HEK293T (cell line): Measurements from ENCODE around the gene MRPL10.

ENCODE experiments used
- CTCF ChIA-PET: fragments of 350-600 bp; formaldehyde crosslinking; extraction: SDS; loops from one replicate; lab custom pipeline; 2021; ENCODE audit warnings: antibody characterized with exemption, inconsistent platforms; lab: Yijun Ruan, JAX
- POLR2A ChIA-PET: fragments of 350-600 bp; formaldehyde crosslinking; extraction: SDS; loops from one replicate; lab custom pipeline; 2020; ENCODE audit warnings: antibody characterized with exemption, inconsistent platforms; lab: Yijun Ruan, JAX
- DNase-seq: peaks from one replicate; pipeline ENCODE4 v3.0.0; 2012; ENCODE audit warnings: mixed read lengths; ENCODE audit errors: extremely low spot score
- ARNT ChIP-seq: fragments of 450-650 bp; IDR thresholded peaks from 2 replicates; pipeline ENCODE4 v1.6.1; 2017; ENCODE audit warnings: mild to moderate bottlenecking
- BHLHE40 ChIP-seq: fragments of 450-650 bp; IDR thresholded peaks from 2 replicates; pipeline ENCODE4 v1.6.1; 2016; ENCODE audit warnings: mild to moderate bottlenecking, moderate library complexity, borderline replicate concordance
- CTBP1 ChIP-seq: fragments of 450-650 bp; IDR thresholded peaks from 2 replicates; pipeline ENCODE4 v1.6.1; 2016; ENCODE audit warnings: borderline replicate concordance
- ELF4 ChIP-seq: fragments of 450-650 bp; IDR thresholded peaks from 2 replicates; pipeline ENCODE4 v1.6.1; 2017; ENCODE audit warnings: antibody characterized with exemption
- FOXA1 ChIP-seq: fragments of 450-650 bp; IDR thresholded peaks from 2 replicates; pipeline ENCODE4 v1.6.1; 2016; ENCODE audit warnings: mild to moderate bottlenecking
- FOXK2 ChIP-seq: fragments of 450-650 bp; IDR thresholded peaks from 2 replicates; pipeline ENCODE4 v1.6.1; 2016; ENCODE audit warnings: mild to moderate bottlenecking
- FOXM1 ChIP-seq: fragments of 450-650 bp; IDR thresholded peaks from 2 replicates; pipeline ENCODE4 v1.6.1; 2017; ENCODE audit warnings: mild to moderate bottlenecking, borderline replicate concordance
- HDGF ChIP-seq: fragments of 450-650 bp; IDR thresholded peaks from 2 replicates; pipeline ENCODE4 v1.6.1; 2017; ENCODE audit warnings: antibody characterized with exemption, borderline replicate concordance
- L3MBTL2 ChIP-seq: fragments of 450-650 bp; conservative IDR thresholded peaks from 2 replicates; pipeline ENCODE4 v1.6.1; 2016; ENCODE audit warnings: mild to moderate bottlenecking
- LEF1 ChIP-seq: fragments of 450-650 bp; IDR thresholded peaks from 2 replicates; pipeline ENCODE4 v1.6.1; 2017; ENCODE audit warnings: mild to moderate bottlenecking, borderline replicate concordance
- NFRKB ChIP-seq: fragments of 450-650 bp; IDR thresholded peaks from 2 replicates; pipeline ENCODE4 v1.6.1; 2016; ENCODE audit warnings: mild to moderate bottlenecking, moderate library complexity
- PKNOX1 ChIP-seq: fragments of 450-650 bp; IDR thresholded peaks from 2 replicates; pipeline ENCODE4 v1.6.1; 2016
- SP1 ChIP-seq: fragments of 450-650 bp; IDR thresholded peaks from 2 replicates; pipeline ENCODE4 v1.6.1; 2017
- SUZ12 ChIP-seq: fragments of 450-650 bp; IDR thresholded peaks from 2 replicates; pipeline ENCODE4 v1.6.1; 2016; ENCODE audit warnings: mild to moderate bottlenecking
- TARDBP ChIP-seq: fragments of 450-650 bp; IDR thresholded peaks from 2 replicates; pipeline ENCODE4 v1.6.1; 2016
- ZNF384 ChIP-seq: fragments of 450-650 bp; IDR thresholded peaks from 2 replicates; pipeline ENCODE4 v1.6.1; 2016

MRPL10 gene

GRCh38 chr17:47852113-47852949 is 21.0 kb upstream of the MRPL10 start:
- CTCF ChIA-PET, result interaction anchor here (1.1 kb wide), 1 partner anchor 11 kb away, joined by 3 read pairs; no protein-coding TSS in a partner anchor
- no peak for TF ChIP-seq FOXM1
- TF ChIP-seq PKNOX1, result no peak
- TF ChIP-seq ELF4, result no peak
- TF ChIP-seq ARNT, result no peak
- TF ChIP-seq TARDBP, result no peak
- TF ChIP-seq FOXA1, result no peak
- no peak for TF ChIP-seq SP1
- no peak for DNase-seq
- POLR2A ChIA-PET, result interaction anchor here (1.4 to 5.0 kb wide), 3 partner anchors 10 to 43 kb away, joined by 4 to 20 read pairs (median 7); partner anchors contain the start of genes SCRN2 and SP2

GRCh38 chr17:47851764-47852112 is 20.4 kb upstream of the MRPL10 start:
- ChIA-PET POLR2A (interaction anchor here (0.7 to 5.0 kb wide), 6 partner anchors 11 to 44 kb away, joined by 3 to 20 read pairs (median 5); partner anchors contain the start of genes SCRN2 and SP2), CTCF (interaction anchor here (1.1 kb wide), 1 partner anchor 11 kb away, joined by 3 read pairs; no protein-coding TSS in a partner anchor)
- DNase-seq, result no peak
- TF ChIP-seq ARNT (no peak), FOXK2 (no peak), ZNF384 (no peak), SUZ12 (no peak), TARDBP (no peak), LEF1 (no peak), BHLHE40 (no peak), L3MBTL2 (no peak), FOXA1 (no peak), HDGF (no peak)

- TF ChIP-seq SP1 (no peak), TARDBP (no peak), FOXM1 (no peak), CTBP1 (no peak), BHLHE40 (no peak), PKNOX1 (no peak), ARNT (no peak), FOXA1 (no peak), SUZ12 (no peak), ZNF384 (no peak)
- peak; percentile 74 for DNase-seq
- CTCF ChIA-PET, result interaction anchor here (0.7 to 11.6 kb wide), 3 partner anchors 12 to 36 kb away, joined by 3 to 355 read pairs (median 5); partner anchors contain the start of gene SP2
- POLR2A ChIA-PET, result interaction anchor here (0.7 to 5.0 kb wide), 11 partner anchors 8 to 90 kb away, joined by 3 to 20 read pairs (median 4); partner anchors contain the start of genes LRRC46, MRPL10, PNPO and SCRN2
These were observed 19.6 kb upstream of the MRPL10 start, which contains the start of gene SP6 for GRCh38 chr17:47850692-47851573. TSS of gene SP6 (minus strand) at chr17:47851163. CDS start at chr17:47848429, 2,734 bp downstream.

GRCh38 chr17:47850373-47850691 is 19.0 kb upstream of the MRPL10 start:
- no peak for TF ChIP-seq SP1
- no peak for TF ChIP-seq TARDBP
- TF ChIP-seq ELF4, result no peak
- no peak for TF ChIP-seq FOXK2
- TF ChIP-seq BHLHE40, result no peak
- no peak for TF ChIP-seq ZNF384
- no peak for TF ChIP-seq NFRKB
- TF ChIP-seq CTBP1, result no peak
- no peak for TF ChIP-seq FOXM1
- TF ChIP-seq L3MBTL2, result no peak
- ChIA-PET CTCF (interaction anchor here (11.6 kb wide), 1 partner anchor 37 kb away, joined by 355 read pairs; the partner anchor contains the start of gene SP2), POLR2A (interaction anchor here (0.9 to 5.0 kb wide), 9 partner anchors 8 to 91 kb away, joined by 3 to 20 read pairs (median 6); partner anchors contain the start of genes LRRC46, MRPL10, PNPO and SCRN2)
- DNase-seq, result no peak

DNA sequence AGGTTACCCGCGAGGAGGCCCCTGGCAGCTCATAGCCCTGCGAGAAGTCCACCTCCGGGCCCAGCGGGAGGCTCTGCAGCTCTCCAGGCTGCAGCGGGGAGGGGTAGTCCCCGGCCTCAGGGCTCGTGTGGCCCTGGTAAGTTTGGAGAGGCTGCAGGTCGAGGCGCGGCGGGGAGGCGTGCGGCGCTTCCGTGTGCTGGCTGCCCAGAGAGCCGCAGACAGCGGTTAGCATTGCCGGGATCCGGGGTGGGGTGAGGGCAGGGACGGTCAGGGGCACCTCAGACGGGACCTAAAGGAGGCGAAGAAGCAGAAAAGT is 16.8 kb upstream of the MRPL10 start:
- CTCF ChIA-PET, result interaction anchor here (1.0 to 11.6 kb wide), 5 partner anchors 11 to 39 kb away, joined by 3 to 355 read pairs (median 5); partner anchors contain the start of genes LRRC46, MRPL10 and SP2
- POLR2A ChIA-PET, result interaction anchor here (0.7 to 3.1 kb wide), 3 partner anchors 17 to 93 kb away, joined by 3 to 19 read pairs (median 3); partner anchors contain the start of genes LRRC46, MRPL10, PNPO and SP2
- no peak for TF ChIP-seq BHLHE40
- TF ChIP-seq PKNOX1, result no peak
- TF ChIP-seq SUZ12, result no peak
- TF ChIP-seq TARDBP, result no peak
- TF ChIP-seq SP1, result no peak
- TF ChIP-seq FOXK2, result no peak
- TF ChIP-seq ARNT, result no peak
- no peak for TF ChIP-seq ZNF384
- TF ChIP-seq CTBP1, result no peak
- TF ChIP-seq FOXM1, result no peak
- no peak for TF ChIP-seq HDGF
- no peak for DNase-seq
